GM18508 (cell line): ENCODE measurements around the gene LRRC8B.
"Not testable (repeated sequence)": the region's sequence is repeated elsewhere in the genome, so short reads cannot be mapped to it uniquely, and the experiment has no call there.

Source experiments
- ATAC-seq: cut with Tn5 transposase; IDR thresholded peaks from one replicate; pipeline ENCODE4 v1.9.1; 2021; ENCODE audit warnings: moderate number of reproducible peaks; ENCODE audit not compliant: insufficient read depth, unreplicated experiment

Gene LRRC8B

GRCh38 chr1:89523572-89524368 is 859 bp upstream of the LRRC8B start:
- peak; percentile 27 for ATAC-seq

GRCh38 chr1:89525169-89525855 is 683 bp downstream of the LRRC8B start:
- peak; percentile 12 for ATAC-seq

GRCh38 chr1:89527256-89527655 is 2.6 kb downstream of the LRRC8B start:
- no peak for ATAC-seq

- ATAC-seq, result no peak
These were observed 3.2 kb downstream of the LRRC8B start for GRCh38 chr1:89527750-89528381.

GRCh38 chr1:89528382-89528780 is 3.8 kb downstream of the LRRC8B start:
- no peak for ATAC-seq

GRCh38 chr1:89529196-89529595 is 4.6 kb downstream of the LRRC8B start:
- ATAC-seq, result no peak

GRCh38 chr1:89530444-89531089 is 5.9 kb downstream of the LRRC8B start:
- ATAC-seq, result no peak

- no peak for ATAC-seq
These were observed 7.0 kb downstream of the LRRC8B start for GRCh38 chr1:89531480-89532139.

- no peak for ATAC-seq
These were observed 7.6 kb downstream of the LRRC8B start for GRCh38 chr1:89532228-89532627.

GRCh38 chr1:89532866-89533265 is 8.2 kb downstream of the LRRC8B start:
- ATAC-seq, result no peak

- no peak for ATAC-seq
These were observed 10.9 kb downstream of the LRRC8B start for GRCh38 chr1:89535537-89535936.

GRCh38 chr1:89536555-89537341 is 12.1 kb downstream of the LRRC8B start:
- no peak for ATAC-seq

- no peak for ATAC-seq
These were observed 13.7 kb downstream of the LRRC8B start for GRCh38 chr1:89538361-89538760.

- ATAC-seq, result no peak
These were observed 14.5 kb downstream of the LRRC8B start for GRCh38 chr1:89539128-89539527.

- ATAC-seq, result no peak
These were observed 15.9 kb downstream of the LRRC8B start for GRCh38 chr1:89540406-89540970.

GRCh38 chr1:89542345-89542744 is 17.7 kb downstream of the LRRC8B start:
- no peak for ATAC-seq

- not testable (repeated sequence) for ATAC-seq
These were observed 19.0 kb downstream of the LRRC8B start for GRCh38 chr1:89543632-89544031.

GRCh38 chr1:89545264-89546038 is 20.8 kb downstream of the LRRC8B start:
- no peak for ATAC-seq
